Testis (tissue), 3 donors: ENCODE data around the gene SLC34A2. TPM values are rescaled to one million over a fixed set of nuclear protein-coding genes. Genes with fewer than 3 reads are reported as not detected.

Source experiments
- DNase-seq: peaks from one replicate; pipeline ENCODE4 v3.0.0-alpha.2; 2019
- H3K27ac ChIP-seq, 2 donors: fragments of 200-600 bp; sonication (generic); one replicate each; pipeline ENCODE4 v1.5.1; 2019
- H3K27me3 ChIP-seq: fragments of 200-600 bp; sonication (generic); one replicate; pipeline ENCODE4 v1.5.1; 2019
- H3K36me3 ChIP-seq: fragments of 200-600 bp; sonication (generic); one replicate; pipeline ENCODE4 v1.5.1; 2017; ENCODE audit warnings: low read depth; ENCODE audit errors: missing control alignments
- H3K4me1 ChIP-seq: fragments of 200-600 bp; sonication (generic); one replicate; pipeline ENCODE4 v1.5.1; 2019
- H3K4me3 ChIP-seq, 2 donors: fragments of 200-600 bp; sonication (generic); one replicate each; pipeline ENCODE4 v1.5.1; 2017 to 2019
- H3K9me3 ChIP-seq: fragments of 200-600 bp; sonication (generic); one replicate; pipeline ENCODE4 v1.5.1; 2017
- CTCF ChIP-seq, 3 experiments: fragments of 450-650 bp in 2 of 3; fragments of 200-600 bp in 1 of 3; sonication (generic) in 1 of 3; IDR thresholded peaks; one replicate each; pipeline ENCODE4 v1.5.1; 2016 to 2019; ENCODE audit warnings: antibody characterized with exemption in 3 of 3, mild to moderate bottlenecking in 2 of 3, moderate library complexity in 1 of 3
- POLR2A ChIP-seq: fragments of 450-650 bp; IDR thresholded peaks from one replicate; pipeline ENCODE4 v1.6.1; 2017; ENCODE audit warnings: antibody characterized with exemption, mild to moderate bottlenecking, moderate library complexity
- WGBS, 2 donors: methylation state at CpG; one replicate each; pipeline ENCODE4 v1.1.5; 2018; 5-methylcytosine and 5-hydroxymethylcytosine counted together
- intact Hi-C: fragments of 100-400 bp; cut with DNase I; formaldehyde crosslinking; loops from one replicate; pipeline ENCODE4 v1.15.1; 2023; ENCODE audit warnings: low total_unique reads
- polyA plus RNA-seq: library from polyadenylated mRNA; stranded (reverse); fragments of 350-450 nt; fragmentation: Illumina TruSeq; extraction: RNeasy Lipid Tissue Mini Kit (QIAGEN cat#74804); gene quantifications from one replicate; pipeline ENCODE4 v1.2.3, GENCODE V29; 2014; ENCODE audit warnings: low read depth, low replicate concordance; ENCODE audit not compliant: insufficient read depth
- total RNA-seq, 2 donors: library from RNA; depleted of rRNA; stranded (reverse); fragments of >200 nt; gene quantifications; one replicate each; pipeline ENCODE4 v1.2.3, GENCODE V29; 2016

Gene SLC34A2
- total and polyA plus RNA-seq, 3 donors from 2014 or later, result 1.4 to 10.0 (median 2.8) TPM

GRCh38 chr4:25703731-25704388 is 48.2 kb downstream of the SLC34A2 start:
- 73 to 83% methylated on average over 3 of the region's 3 CpGs for WGBS, 2 donors
- Histone ChIP-seq H3K4me3 (no peak overlapping the region), H3K36me3 (no peaks in the 10 kb centered on the region), H3K27ac (no peak overlapping the region), H3K9me3 (no peaks in the 10 kb centered on the region), H3K4me1 (no peaks in the 10 kb centered on the region), H3K27me3 (no peaks in the 10 kb centered on the region)
- TF ChIP-seq CTCF (IDR thresholded peaks at IDR 0.05), result no peak
- no peak for TF ChIP-seq POLR2A
- DNase-seq, result no peak
- intact Hi-C loops, result no loop called here

- intact Hi-C loops, result no loop called here
- Histone ChIP-seq H3K36me3 (no peaks in the 10 kb centered on the region), H3K27me3 (no peaks in the 10 kb centered on the region), H3K4me3 (no peak overlapping the region), H3K4me1 (no peaks in the 10 kb centered on the region), H3K9me3 (no peaks in the 10 kb centered on the region), H3K27ac (no peak overlapping the region)
- WGBS, 2 donors, result 77 to 88% methylated on average over 2 of the region's 2 CpGs
- DNase-seq, result no peak
- TF ChIP-seq CTCF (IDR thresholded peaks at IDR 0.05) (no peak), POLR2A (no peak)
Observed at GRCh38 chr4:25704516-25704915, 48.9 kb downstream of the SLC34A2 start.

- TF ChIP-seq CTCF (IDR thresholded peaks at IDR 0.05), result no peak
- no peak for DNase-seq
- 57 to 62% methylated on average over 3 of the region's 3 CpGs for WGBS, 2 donors
- Histone ChIP-seq H3K27ac (no peak overlapping the region), H3K27me3 (no peaks in the 10 kb centered on the region), H3K9me3 (no peaks in the 10 kb centered on the region), H3K36me3 (no peaks in the 10 kb centered on the region), H3K4me1 (no peaks in the 10 kb centered on the region), H3K4me3 (no peak overlapping the region)
- intact Hi-C loops, result no loop called here
Observed at GRCh38 chr4:25710637-25711036, 55.0 kb downstream of the SLC34A2 start.

DNA sequence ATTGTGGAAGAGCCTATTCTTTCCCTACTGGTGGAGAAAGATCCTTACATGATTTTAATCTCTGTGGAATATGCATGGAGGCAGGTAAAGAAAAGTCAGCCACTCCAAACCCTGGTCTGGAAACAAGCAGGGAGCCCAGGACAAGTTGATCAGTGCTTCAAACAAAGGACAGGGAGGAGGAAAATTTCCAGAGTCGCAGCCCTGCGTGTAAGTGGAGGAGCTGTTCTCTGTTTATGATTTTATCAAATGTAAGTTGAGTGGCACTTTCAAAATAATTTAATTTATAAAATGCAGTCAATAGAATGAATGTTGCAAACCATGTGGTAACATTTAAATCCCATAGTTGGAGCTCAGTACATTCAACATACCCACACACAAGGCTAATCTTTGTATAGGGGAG is 57.0 kb downstream of the SLC34A2 start:
- no peaks in the 10 kb centered on the region for H3K9me3 ChIP-seq
- WGBS, 2 donors, result 61 to 77% methylated on average over 2 of the region's 2 CpGs
- H3K36me3 ChIP-seq, result no peaks in the 10 kb centered on the region
- H3K4me1 ChIP-seq, result no peaks in the 10 kb centered on the region
- no peak for DNase-seq
- intact Hi-C loops, result no loop called here
- no peaks in the 10 kb centered on the region for H3K27me3 ChIP-seq
- H3K4me3 ChIP-seq, result no peak overlapping the region
- TF ChIP-seq POLR2A (no peak), CTCF (IDR thresholded peaks at IDR 0.05) (no peak)
- no peak overlapping the region for H3K27ac ChIP-seq

GRCh38 chr4:25713812-25714211 is 58.2 kb downstream of the SLC34A2 start:
- no peak for TF ChIP-seq CTCF (IDR thresholded peaks at IDR 0.05)
- TF ChIP-seq POLR2A, result no peak
- no peak for DNase-seq
- WGBS, 2 donors, result 88 to 92% methylated on average over 4 of the region's 4 CpGs
- Histone ChIP-seq H3K4me3 (no peak overlapping the region), H3K4me1 (no peaks in the 10 kb centered on the region), H3K9me3 (no peaks in the 10 kb centered on the region), H3K27me3 (no peaks in the 10 kb centered on the region), H3K36me3 (no peaks in the 10 kb centered on the region), H3K27ac (no peak overlapping the region)
- intact Hi-C loops, result no loop called here
